DND-41 (cell line): ENCODE data around the gene SNRPF.

Experiments
- CTCF ChIP-seq: IDR thresholded peaks from 2 replicates; pipeline ENCODE4 v1.5.1; 2012; ENCODE audit warnings: borderline replicate concordance, low read length, moderate library complexity, mild to moderate bottlenecking; ENCODE audit not compliant: poor library complexity, severe bottlenecking; ENCODE audit errors: extremely low read depth
- EZH2 ChIP-seq: IDR thresholded peaks from 3 replicates; pipeline ENCODE4 v1.6.1; 2012; ENCODE audit warnings: borderline replicate concordance, low read depth, mild to moderate bottlenecking, moderate library complexity, low read length, inconsistent platforms; ENCODE audit not compliant: severe bottlenecking

- no peak for TF ChIP-seq CTCF
- no peak for TF ChIP-seq EZH2
Measured at GRCh38 chr12:95836185-95836609, 22.6 kb upstream of the SNRPF start.
